Inflammatory macrophage treated with lipopolysaccharide for 4 hours (primary cell): ENCODE results near the gene ULK2.
"Not testable (repeated sequence)": the region's sequence is repeated elsewhere in the genome, so short reads cannot be mapped to it uniquely, and the experiment has no call there.

Experiments used
- DNase-seq: peaks from one replicate; pipeline ENCODE4 v3.0.0-alpha.2; 2020

The ULK2 gene

DNA sequence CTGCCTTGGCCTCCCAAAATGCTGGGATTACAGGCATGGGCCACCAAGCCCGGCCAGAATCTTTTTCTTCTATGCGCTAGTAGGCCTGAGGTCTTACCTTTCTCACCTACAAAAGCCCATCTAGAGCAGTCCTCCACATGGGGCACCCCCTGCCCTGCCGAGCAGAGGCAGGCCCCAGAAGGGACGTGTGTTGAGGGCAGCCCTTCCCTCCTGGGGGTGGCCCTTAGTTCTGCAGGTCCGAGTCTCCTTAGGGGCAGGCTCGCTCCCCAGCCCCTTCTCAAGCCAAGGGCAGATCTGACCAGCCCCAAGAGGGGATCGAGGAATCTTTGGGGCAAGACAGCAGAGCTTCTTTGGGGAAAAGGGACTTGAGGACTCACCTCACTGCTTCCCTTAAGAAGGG is 101.7 kb downstream of the ULK2 start:
- no peak for DNase-seq

DNA sequence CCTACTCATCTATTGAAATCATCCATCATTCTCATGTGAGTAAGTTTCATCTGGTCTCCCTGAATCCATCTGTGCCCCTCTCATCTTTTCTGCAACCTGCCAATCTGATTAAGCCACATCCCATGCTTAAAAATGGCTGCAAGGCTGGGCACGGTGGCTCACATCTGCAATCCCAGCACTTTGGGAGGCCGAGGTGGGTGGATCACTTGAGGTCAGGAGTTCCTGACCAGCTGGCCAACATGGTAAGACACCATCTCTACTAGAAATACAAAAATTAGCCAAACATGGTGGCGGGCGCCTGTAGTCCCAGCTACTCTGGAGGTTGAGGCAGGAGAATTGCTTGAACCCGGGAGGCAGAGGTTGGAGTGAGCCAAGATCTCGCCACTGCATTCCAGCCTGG is 103.7 kb downstream of the ULK2 start:
- DNase-seq, result not testable (repeated sequence)

DNA sequence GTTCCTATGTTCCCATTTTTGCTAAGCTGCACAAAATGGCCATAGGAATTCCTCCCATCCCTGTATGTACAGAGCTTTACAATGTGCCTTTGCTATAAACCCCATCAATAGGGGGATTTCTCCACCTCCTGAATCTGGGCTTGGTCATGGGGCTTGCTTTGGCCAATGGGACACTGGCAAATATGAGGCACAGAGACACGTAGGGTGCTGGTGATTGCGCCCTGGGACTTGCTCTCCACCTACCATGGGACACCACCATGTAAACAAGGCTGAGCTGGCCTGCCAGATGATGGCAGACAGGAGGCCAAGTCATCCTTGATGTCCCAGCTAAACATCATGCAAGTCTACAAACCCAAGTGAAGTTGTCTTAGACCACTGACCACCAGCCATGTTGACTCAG is 104.3 kb downstream of the ULK2 start:
- no peak for DNase-seq

DNA sequence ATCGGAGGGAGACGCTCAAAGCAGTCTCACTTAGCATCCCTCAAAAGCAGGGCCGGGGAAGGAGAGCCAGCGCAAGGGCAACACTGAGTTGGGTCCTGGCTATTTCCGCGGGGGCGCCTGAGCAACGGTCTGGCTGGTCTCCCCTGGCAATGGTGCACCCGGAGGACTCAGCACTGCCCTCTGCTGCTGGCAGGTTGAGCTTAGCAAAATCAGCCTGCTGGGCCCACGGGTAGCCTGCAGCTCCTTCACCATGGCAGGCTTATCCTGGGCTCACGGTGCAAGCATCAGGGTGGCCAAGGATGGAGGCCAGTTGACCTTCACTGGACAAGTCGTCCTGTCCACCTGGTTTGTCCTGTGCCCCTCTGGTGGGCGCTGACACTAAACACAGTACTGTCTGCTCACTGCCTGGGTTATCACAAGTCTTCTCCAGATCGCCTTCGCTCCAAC is 105.2 kb downstream of the ULK2 start:
- DNase-seq, result peak; percentile 54

DNA sequence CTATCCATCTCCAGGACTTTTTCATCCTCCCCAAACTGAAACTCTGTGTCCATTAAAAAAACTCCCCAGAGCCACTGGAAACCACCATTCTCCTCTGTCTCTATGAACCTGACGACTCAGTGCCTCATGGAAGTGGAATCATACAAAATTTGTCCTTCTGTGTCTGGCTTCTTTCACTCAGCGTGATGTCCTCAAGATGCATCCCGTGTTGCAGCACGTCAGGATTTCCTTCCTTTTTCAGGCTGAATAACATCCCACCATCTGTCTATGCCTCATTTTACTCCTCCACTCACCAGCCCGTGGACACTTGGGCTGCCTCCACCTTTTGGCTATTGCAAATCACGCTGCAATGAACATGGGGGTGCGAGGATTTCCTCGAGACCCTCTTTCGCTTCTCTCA is 107.0 kb downstream of the ULK2 start:
- peak; percentile 89 for DNase-seq

DNA sequence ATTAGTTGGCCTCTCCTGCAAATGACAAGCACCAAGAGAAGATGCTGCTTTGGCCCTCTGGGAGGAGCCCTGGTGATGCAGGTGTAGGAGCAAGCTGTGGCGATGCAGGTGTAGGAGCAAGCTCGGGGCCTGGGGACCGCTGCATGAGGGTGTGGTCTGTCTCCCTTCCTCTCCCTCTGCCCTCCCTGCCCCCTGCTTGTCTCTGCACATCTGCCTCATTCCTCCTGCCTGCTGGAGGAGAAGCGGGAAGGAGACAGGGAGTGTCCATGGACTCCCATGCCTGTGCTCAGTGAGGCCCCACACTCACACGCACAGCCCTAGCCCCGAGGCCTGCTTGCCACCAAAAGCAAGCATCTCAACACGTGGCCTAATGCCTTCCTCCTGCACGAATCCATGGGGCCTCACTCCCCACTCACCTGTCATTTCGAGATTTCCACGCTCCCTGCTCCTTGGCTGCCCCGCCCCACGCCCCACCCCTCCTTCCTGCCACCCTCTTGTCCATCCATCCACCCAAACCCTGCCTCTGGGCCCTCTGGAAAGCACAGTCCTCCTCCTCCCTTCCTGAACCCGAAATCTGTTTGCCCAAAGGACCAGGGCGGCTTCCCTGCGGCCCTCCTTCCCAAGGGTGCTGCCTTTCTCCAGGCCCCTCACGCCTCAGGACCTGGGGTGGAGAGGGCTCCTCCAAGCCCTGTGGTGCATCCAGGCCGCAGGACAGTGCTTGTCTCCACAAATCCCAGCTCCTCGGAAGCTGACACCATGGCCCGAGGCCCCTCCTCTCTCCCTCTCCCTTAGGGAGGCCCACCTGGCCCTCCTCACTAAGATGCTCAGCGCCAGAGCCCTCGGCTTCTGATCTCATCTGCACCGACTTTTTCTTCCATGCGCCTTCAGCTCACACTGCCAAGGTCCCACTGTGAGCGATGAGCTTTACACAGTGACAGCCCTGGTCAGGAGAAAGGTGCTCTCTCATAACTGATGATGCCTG is 107.9 kb downstream of the ULK2 start:
- DNase-seq, result no peak

DNA sequence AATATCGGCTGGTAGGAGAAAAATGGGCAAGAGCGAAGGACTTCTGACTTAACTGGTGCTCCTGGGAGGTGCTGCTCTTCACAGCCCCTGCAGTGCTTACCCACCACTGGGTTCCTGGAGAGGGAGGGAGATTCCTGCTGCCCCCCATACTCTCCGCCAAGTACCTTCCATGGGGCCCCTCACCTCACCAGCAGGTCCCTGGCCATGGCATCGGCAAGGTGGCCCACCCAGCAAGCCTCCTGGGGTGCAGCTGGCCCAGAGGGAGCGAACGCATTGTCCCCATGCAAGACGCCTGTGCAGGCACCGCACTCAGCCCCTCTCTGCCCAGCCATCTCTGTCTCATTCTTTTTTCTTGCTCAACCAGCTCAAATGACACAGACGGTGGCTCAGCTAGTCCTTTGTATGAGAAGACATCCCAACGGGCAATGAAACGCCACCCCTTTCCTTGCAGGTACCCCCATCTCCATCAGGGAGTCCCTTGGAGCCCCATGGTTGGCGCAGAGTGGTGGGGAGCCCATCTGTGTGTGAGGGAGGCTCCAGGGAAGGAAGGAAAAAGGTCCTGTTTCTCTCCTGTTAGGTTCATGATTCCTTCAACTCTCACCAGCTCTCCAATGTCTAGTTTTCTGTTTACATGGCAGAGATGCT is 110.1 kb downstream of the ULK2 start:
- DNase-seq, result no peak

DNA sequence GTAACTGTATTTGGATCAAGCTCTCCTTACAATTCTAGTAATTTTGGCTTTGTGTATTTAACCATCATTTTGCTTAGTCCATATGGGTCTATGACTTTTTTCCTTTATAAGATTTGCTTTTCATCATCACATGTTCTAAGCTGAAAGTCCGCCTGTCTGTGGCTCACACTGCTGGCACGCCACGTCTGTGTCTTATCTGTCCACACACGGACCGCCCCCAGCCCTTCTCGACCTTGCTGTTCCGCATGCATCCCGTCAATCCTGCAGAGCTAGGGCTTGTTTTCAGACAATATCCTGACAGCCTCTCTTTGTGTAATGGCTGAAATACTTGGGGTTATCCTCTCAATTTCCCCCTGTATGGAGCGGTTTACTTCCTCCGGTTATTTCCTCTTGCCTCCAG is 111.2 kb downstream of the ULK2 start:
- DNase-seq, result no peak

DNA sequence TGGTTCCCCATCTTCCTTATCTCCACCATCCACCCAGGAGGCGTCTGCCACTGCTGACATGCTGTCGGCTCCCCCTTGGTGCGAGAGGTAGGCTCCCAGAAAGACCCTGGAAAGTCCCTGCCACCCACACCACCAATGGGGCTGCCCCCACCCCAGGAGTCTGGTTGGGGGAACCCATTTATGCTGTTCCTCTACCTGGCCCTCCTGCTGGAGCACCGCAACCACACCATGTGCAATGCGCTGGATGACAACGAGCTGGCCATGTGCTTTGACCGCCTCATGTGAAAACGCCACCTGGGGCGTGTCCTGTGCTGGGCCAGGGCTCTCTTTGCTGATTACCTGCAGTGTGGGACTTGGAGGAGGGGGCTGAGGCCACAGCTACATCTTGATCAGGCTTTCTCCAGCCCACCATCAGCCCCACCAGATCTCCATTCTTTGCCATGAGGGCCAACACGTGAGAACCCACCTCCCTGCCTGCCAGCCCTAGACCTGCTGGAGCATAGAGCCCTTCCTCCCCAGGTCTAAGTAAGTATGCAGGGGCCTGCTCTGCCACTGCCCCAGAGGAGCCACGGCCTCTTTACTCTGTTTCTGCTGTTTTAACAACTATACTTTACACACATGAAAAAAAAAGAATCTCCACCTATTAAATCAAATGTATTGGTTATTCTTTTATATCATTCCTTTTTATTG is 111.8 kb downstream of the ULK2 start:
- DNase-seq, result no peak

DNA sequence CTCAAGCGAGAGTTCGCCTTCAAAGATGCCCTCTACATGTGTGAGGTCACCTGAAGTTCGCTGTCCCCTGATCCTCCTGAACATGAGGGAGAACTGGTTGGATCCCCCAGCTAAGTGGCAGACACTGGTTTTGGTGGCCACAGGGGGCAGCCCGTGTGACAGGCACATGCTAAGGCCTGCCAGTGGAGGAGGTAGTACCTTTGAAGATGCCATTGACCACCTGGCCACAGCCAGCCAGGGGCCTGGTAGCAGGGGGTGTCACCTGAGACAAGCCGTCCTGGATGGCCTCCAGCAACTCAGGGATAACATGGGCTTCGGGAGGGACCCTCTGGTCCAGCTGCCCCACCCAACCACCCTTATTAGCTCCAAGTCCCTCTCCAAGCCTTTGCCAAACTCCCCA is 112.3 kb downstream of the ULK2 start:
- no peak for DNase-seq

DNA sequence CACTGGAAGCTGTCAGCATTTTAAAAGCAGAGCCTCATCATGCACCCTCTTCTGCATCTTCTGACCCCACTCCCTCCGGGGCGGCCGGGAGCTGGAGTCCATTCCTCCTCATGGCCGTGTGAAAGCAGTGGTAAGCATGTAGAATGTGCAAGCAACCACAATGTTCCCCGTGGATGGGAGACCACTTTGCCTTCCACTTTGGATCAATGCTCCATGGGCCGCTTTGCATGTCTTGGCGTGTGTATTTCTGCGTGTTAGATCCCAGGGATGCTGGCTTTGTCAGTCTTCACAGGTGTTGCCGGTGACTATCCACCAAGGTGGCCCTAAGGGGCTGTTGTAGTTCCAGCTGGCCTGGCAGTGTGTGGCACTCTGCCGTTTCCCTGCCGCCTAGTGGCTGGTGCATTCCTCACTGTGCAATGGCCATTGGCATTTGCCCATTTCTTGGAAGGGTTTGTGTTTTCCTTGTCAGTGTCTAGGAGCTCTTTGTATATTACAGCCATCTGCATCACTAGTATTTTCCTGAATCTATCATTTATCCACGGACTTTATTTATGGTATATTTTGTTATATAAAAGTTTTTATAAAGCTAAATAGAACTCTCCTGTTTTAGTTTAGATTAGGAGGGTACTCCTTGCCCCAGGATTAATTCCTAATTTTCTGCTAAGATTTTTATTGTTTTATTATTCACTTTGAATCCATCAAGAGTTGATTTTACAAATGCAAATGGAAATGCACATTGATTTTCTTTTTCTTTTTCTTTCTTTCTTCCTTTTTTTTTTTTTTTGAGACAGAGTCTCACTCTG is 113.9 kb downstream of the ULK2 start:
- DNase-seq, result peak; percentile 25

DNA sequence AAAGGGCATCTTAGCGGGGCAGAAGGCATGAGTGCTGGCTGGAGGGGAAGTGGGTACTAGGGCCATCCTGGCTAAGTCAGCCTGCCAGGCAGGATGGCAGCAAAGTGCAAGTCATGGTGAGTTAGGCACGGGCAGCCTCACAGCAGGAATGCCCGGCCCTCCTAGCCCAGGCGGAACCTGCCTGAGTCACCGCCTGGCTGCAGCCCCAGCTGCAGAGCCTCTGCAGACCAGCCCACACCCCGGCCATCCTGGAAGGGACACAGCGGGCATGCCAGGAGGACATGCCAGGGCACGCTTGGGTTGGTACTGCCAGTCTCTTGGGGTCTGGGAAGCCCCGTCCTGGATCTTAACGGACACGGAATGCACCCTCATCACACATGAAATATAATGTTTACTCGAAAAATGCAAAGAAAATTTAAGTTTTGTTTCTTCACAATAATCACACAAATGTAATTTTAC is 114.7 kb downstream of the ULK2 start:
- peak; percentile 96 for DNase-seq

DNA sequence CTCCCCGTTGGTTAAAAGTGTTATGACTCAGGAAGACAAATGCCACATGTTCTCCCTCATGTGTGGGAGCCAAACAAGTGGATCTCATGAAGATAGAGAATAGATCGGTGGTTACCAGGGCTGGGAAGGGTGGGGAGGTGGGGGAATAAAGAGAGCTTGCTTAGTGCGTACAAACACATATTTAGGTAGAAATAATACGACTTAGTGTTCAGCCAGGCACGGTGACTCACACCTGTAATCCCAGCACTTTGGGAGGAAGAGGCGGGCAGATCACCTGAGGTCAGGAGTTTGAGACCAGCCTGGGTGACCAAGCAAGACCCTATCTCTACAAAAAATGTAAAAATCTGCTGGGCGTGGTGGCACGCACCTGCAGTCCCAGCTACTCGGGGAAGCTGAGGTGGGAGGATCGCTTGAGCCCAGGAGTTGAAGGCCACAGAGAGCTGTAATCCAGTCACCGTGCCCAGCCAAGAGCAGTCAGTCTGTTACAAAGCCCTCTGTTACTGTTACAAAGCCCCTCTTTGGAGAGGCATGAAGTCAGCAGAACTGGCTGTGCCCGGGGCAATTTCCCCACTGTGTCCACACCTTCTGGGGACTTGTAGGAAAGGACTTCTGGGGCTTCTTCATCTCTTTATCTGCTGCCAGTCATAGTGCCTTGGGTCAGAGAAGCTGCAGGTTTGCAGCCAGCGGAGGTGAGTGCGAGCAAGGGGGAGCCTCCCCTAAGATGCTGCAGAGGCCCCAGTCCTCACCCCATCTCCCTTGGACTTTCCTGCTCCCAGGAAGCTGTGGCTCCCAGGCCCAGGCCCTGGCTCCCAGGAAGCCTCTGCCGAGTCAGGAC is 115.3 kb downstream of the ULK2 start:
- no peak for DNase-seq

DNA sequence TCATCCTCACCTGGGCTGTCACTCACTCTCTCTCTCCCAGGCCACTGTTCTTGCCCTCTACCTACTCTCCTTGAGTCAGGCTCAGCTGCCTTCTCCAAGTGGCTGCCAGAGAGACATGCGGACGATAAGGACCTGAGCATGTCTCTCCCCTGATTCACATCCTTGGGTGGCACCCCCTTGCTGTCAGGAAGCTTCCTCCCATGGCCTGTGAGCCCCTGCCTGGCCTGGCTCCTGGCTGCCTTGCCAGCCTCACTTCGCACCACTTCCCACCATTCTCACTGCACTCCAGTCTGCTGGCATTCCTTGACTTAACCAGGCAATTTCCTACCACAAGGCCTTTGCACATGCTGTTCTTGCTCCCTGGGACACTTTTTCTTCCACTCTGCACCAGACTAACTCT is 116.9 kb downstream of the ULK2 start:
- DNase-seq, result no peak

DNA sequence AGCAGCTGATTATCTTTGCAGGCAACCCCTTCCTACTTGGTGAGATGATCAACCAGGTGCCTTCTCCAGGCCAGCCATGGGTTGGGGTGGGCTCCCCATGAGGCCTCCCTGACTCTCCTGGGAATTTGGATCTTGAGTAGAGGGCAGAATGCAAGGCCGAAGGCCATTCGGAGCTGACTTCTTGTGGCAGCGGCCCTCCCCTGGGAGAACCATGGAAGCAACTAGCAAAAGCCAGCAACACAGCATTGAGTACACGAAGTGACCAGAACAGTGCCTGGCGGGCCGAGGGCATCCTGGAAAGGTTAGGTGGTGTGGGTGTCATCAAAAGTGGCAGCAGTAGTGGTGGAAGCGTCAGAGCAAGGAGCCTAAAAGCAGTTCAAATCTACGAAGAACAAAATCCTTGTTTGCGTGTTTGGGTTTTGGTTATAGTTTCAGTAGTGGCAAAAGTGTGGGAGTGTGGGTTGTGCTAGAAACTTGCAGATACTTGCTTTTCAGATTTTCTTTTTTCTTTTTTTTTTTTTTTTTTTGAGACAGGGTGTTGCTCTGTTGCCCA is 117.6 kb downstream of the ULK2 start:
- no peak for DNase-seq

DNA sequence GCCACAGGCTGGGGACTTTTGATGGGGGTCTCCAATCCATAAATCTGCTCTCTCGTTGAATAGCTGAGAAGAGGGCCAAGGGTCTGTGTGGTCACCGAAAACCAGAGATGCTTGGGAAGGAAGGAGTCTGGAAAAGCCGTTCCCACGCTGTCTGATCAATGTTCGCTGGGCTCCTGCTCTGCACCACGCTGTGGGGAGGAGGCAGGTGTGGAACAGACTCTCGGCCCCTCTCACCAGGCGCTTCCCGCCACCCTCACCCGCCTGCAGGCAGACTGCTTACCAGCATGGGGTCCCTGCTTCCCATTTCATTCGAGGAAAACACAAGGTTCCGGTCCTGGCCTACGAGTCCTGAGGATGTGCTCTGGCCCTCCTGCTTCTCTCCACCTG is 118.9 kb downstream of the ULK2 start:
- no peak for DNase-seq

DNA sequence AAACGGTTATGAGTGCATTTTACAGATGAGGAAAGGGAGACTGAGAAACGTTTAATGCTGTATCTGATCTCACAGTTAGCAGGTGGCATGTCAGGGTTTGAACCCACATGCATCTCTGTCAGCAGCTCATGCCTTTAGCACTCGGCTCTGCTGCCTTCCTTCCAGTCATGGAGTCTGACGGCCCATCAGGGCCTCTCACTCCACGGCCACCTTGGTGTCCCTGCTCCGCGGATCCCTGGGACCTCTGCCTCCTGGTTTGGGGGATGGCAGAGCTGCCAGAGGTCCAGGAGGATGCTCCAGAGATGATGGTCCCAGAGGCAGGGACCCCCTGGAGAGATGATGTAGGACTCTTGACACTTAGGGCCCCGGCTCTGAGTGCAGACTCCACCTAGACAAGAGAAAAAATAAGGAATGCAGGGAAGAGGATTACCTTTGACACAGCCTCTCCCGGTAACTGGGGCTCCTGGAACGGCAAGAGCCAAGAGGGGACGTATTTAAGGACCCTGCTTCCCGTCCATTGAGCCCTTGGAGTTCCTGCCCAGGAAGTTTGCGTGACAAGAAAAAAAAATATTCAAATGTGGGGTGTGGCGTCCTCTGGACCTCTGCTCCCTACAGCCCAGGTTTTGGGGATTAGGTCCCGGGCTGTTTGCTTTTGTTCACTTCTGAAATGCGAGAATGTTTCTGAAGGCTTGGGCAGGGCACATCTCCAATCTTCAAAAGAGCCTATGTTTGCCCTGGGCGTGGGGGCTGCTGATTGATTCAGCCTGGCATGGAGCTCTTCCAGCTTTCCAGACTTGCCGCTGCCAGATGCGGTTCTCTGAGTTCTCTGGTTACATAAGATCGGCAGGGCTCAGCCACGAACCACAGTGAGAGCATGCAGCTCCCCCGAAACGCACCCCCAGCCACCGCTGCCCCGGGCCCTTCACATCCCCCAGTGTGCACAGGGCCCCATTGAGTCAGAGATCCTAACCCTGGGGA is 119.6 kb downstream of the ULK2 start, which contains the start of gene ALDH3A1:
TSS of gene ALDH3A1 (minus strand) at position 470 of the 978 bp plus-strand sequence. CDS start 3,169 bp downstream, outside the sequence.
- no peak for DNase-seq

DNA sequence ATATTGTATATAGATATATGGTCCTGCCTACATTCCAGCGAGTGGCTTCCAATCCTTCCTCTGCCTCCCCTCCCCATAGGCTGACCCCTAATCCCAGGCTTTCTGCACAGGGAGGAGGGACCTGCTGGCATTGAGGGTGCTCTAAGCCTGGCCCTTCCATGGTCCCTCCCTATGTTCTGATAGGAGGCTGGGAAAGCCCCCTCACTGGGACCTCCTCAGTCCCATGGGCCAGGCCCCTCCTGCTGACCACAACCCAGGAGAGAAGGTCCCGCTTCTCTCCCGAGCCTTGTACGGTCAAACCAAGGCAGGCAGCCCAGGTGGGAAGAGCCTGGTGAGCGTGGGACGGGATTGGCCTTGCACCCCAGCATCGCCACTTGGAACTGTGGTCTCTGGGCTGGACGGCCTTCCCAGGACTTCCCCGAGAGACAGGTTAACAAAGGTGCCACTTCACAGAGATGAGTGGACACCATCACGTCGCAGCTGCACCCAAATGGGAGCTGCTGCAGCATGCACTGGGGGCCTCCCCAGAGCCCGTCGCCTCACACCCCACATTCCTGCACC is 120.5 kb downstream of the ULK2 start:
- DNase-seq, result no peak

DNA sequence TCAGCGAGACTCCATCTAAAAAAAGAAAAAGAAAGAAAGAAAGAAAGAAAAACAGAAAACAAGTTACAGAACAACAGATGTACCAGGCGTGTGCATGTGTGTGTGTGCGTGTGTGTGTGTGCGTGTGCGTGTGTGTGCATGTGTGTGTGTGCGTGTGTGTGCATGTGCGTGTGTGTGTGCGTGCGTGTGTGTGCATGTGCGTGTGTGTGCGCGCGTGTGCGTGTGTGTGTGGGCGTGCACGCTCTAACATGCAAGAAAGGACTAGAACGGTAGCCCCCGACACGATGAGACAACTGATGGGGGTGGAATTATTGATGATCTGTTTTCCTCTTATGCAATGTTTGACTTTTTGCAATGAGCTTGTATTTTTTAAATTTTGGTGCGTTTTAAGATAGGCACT is 121.2 kb downstream of the ULK2 start:
- DNase-seq, result no peak
